ENCODE data around the gene DLG5.

The DLG5 gene

GRCh38 chr10:77812741-77813140 is 113.8 kb downstream of the DLG5 start:
- H3K27ac ChIP-seq (ENCODE audit: extremely low read depth, low read depth, low read length) = no peak overlapping the region
- H3K4me3 ChIP-seq (ENCODE audit: low read depth, low read length) = no peak overlapping the region
- POLR2A ChIA-PET = no interaction called here
- H3K4me1 ChIP-seq (ENCODE audit: control insufficient read depth, insufficient read depth, low read length) = no peaks in the 10 kb centered on the region
- peaks cover 11 to 90% of the 10 kb centered on the region in 2 experiments; a peak in 2 of 3 replicates for H3K36me3 ChIP-seq (ENCODE audit: control insufficient read depth in 2 of 2, insufficient read depth in 1 of 2, low read length in 2 of 2)
- no peaks in the 10 kb centered on the region for H3K9me3 ChIP-seq (ENCODE audit: control insufficient read depth, insufficient read depth, low read depth, low read length)
- TF ChIP-seq AEBP2 (tag by site-specific recombination; IDR thresholded peaks at IDR 0.05; ENCODE audit: borderline replicate concordance) = no peak
- no peak for TF ChIP-seq ZNF560 (tag by site-specific recombination; IDR thresholded peaks at IDR 0.05; ENCODE audit: borderline replicate concordance)
- no peak for TF ChIP-seq ZNF433 (tag by site-specific recombination; IDR thresholded peaks at IDR 0.05; ENCODE audit: low read depth)
- TF ChIP-seq PRDM2 (tag by site-specific recombination; IDR thresholded peaks at IDR 0.05; ENCODE audit: borderline replicate concordance) = no peak
- TF ChIP-seq ZNF529 (tag by site-specific recombination; IDR thresholded peaks at IDR 0.05; ENCODE audit: insufficient replicate concordance) = no peak
- TF ChIP-seq ZNF768 (tag by site-specific recombination; IDR thresholded peaks at IDR 0.05) = no peak
- CTCF ChIA-PET = no interaction called here

- no peak for TF ChIP-seq ZNF121 (tag by site-specific recombination; IDR thresholded peaks at IDR 0.05)
- Histone ChIP-seq H3K4me1 (ENCODE audit: control insufficient read depth, insufficient read depth, low read length) (no peaks in the 10 kb centered on the region), H3K9me3 (ENCODE audit: control insufficient read depth, insufficient read depth, low read depth, low read length) (no peaks in the 10 kb centered on the region), H3K27ac (ENCODE audit: extremely low read depth, low read depth, low read length) (no peak overlapping the region), H3K4me3 (ENCODE audit: low read depth, low read length) (no peak overlapping the region), H3K36me3 (ENCODE audit: control insufficient read depth in 2 of 2, insufficient read depth in 1 of 2, low read length in 2 of 2) (peaks cover 11 to 90% of the 10 kb centered on the region in 2 experiments; a peak in 2 of 3 replicates)
- CTCF ChIA-PET = no interaction called here
- POLR2A ChIA-PET = no interaction called here
Observed at GRCh38 chr10:77811831-77812430, 114.6 kb downstream of the DLG5 start.

GRCh38 chr10:77810446-77811335 is 115.9 kb downstream of the DLG5 start:
- TF ChIP-seq SP3 (tag by site-specific recombination; IDR thresholded peaks at IDR 0.05) = no peak
- no peak for TF ChIP-seq ZNF843 (tag by site-specific recombination; IDR thresholded peaks at IDR 0.05)
- TF ChIP-seq PRDM1 (tag by site-specific recombination; IDR thresholded peaks at IDR 0.05) = peak; percentile 95
- Histone ChIP-seq H3K4me1 (ENCODE audit: control insufficient read depth, insufficient read depth, low read length) (no peaks in the 10 kb centered on the region), H3K27ac (ENCODE audit: extremely low read depth, low read depth, low read length) (no peak overlapping the region), H3K4me3 (ENCODE audit: low read depth, low read length) (no peak overlapping the region), H3K9me3 (ENCODE audit: control insufficient read depth, insufficient read depth, low read depth, low read length) (no peaks in the 10 kb centered on the region), H3K36me3 (ENCODE audit: control insufficient read depth in 2 of 2, insufficient read depth in 1 of 2, low read length in 2 of 2) (peaks cover 11 to 90% of the 10 kb centered on the region in 2 experiments; a peak in 2 of 3 replicates)
- POLR2A ChIA-PET = no interaction called here
- CTCF ChIA-PET = no interaction called here

Data from HEK293 (cell line).